Right cardiac atrium (tissue), 5 donors: ENCODE measurements around the gene TBRG4. TPM values are rescaled to one million over a fixed set of nuclear protein-coding genes. Genes with fewer than 3 reads are reported as not detected.

ENCODE experiments used
- ATAC-seq, 2 donors: fragments of 200-7000 bp; cut with Tn5 transposase; one replicate each; pipeline versions ENCODE4 v1.8.0 to v1.9.1; 2020; ENCODE audit warnings: moderate library complexity in 2 of 2, mild to moderate bottlenecking in 1 of 2
- DNase-seq, 3 donors: peaks; one replicate each; pipeline ENCODE4 v3.0.0-alpha.2; 2020
- H3K27ac ChIP-seq: one replicate; pipeline ENCODE4 v1.5.1; 2013; ENCODE audit warnings: mild to moderate bottlenecking, low read length, control low read depth, moderate library complexity
- H3K27me3 ChIP-seq: one replicate; pipeline ENCODE4 v1.6.1; 2013; ENCODE audit not compliant: control insufficient read depth, insufficient read depth
- H3K4me1 ChIP-seq: one replicate; pipeline ENCODE4 v1.6.1; 2013; ENCODE audit warnings: low read length; ENCODE audit not compliant: control insufficient read depth, insufficient read depth
- H3K4me3 ChIP-seq: one replicate; pipeline ENCODE4 v1.5.1; 2013; ENCODE audit warnings: low read length, control low read depth
- H3K9me3 ChIP-seq: one replicate; pipeline ENCODE4 v1.6.1; 2013; ENCODE audit warnings: low read length; ENCODE audit not compliant: control insufficient read depth
- WGBS: extraction: QIAGEN DNeasy Blood & Tissue Kit; methylation state at CpG from one replicate; pipeline ENCODE4 v1.1.7; 2013; 5-methylcytosine and 5-hydroxymethylcytosine counted together
- intact Hi-C, 4 donors: fragments of 100-400 bp; cut with DNase I; formaldehyde crosslinking; loops; one replicate each; pipeline versions ENCODE4 v1.11.0 to v1.14.0; 2022 to 2023
- polyA plus RNA-seq: library from polyadenylated mRNA; stranded (reverse); fragments of 200-250 nt; gene quantifications from one replicate; pipeline ENCODE4 v1.2.3, GENCODE V29; 2013
- total RNA-seq, 4 donors: library from RNA; stranded (reverse); fragmentation: NEBNext Ultra II Directional; extraction: Animal tissue kit (Norgen Biotek cat#: 25700); gene quantifications; one replicate each; pipeline ENCODE4 v1.2.1, GENCODE V29; 2021
- donor health status: healthy with polysubstance abuse.
- donor health status: DM: no; HTN: yes; CAD: no.
- donor health status: DM: no; HTN: no; CAD: no.
- donor health status: DM: no; HTN: yes; CAD: no; lungs with severe emphysema.
- donor health status: DM: yes; HTN: yes; CAD: no.

Gene TBRG4
- total and polyA plus RNA-seq, 5 donors: 46.2 to 68.1 (median 55.0) TPM

DNA sequence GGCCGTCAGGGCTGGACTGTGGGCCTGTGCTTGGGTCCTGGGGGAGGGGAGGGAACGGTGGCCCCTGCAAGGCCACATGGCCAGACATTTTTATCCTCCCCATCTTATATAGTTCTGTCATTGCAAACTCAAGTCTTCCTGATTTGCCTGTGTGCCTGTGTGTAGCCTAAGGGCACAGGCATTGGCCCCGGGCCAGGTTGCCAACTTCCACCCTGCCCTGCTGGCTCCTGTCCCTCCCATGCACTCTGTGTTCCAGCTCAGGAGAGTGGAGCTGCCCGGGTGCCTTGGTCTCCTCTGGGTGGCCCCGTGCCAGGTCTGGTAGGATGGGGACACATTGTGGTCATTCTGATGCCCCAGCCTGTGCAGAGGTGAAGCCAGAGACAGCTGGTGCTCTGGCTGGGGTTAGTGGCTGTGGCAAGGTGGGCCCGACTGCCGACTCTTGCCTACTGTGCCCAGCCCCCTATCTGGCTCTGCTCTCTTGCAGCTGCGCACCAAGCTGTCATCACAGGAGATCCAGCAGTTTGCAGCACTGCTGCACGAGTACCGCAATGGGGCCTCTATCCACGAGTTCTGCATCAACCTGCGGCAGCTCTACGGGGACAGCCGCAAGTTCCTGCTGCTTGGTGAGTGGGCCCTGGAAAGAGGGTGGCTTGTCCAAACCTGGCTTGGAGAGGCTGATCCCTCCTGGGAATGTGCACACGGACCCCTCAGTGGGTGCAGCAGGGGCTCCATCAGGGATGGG lies 37.5 kb downstream of the TBRG4 start:
- intact Hi-C loops: no loop called here
- WGBS: 86% methylated on average over 15 of the region's 15 CpGs
- no peak overlapping the region for H3K27ac ChIP-seq
- no peaks in the 10 kb centered on the region for H3K9me3 ChIP-seq
- DNase-seq (peak in 1 of 3 donors; percentile 76), ATAC-seq (no peak)
- H3K4me1 ChIP-seq: no peaks in the 10 kb centered on the region
- no peak overlapping the region for H3K4me3 ChIP-seq
- H3K27me3 ChIP-seq: no peaks in the 10 kb centered on the region

DNA sequence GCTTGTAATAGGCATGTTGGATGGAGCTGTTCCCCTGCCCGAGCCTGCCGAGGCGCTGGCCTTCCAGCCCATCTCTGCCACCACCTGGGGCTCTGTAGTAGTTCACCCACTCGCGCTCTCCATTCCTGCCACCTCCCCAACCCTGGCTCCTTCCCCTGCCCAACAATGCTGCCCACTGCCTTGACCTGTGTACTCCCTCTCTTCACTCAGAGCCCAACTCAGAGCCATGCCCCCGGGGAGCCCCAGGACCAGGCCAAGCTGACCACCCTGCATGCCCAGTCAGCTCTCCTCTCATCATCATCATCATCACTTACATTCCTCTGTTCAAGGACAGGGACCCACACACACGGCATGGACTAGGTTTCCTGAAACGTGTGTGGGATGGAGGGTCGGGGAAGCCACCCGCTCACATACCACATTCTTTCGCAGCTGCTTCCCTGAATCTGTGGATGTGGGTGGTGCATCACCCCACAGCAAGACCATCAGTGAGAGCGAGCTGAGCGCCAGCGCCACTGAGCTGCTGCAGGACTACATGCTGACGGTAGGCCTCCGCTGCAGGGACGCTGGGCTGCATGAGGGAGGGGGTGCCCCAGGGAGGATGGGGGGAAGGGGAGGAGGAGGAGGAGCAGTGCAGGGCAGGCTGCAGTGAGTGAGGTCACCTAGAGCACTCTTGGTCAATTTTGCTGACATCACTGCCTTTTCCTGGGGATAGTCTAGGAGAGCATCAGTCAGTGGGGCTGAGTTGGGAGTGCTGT lies 38.3 kb downstream of the TBRG4 start:
- no peaks in the 10 kb centered on the region for H3K9me3 ChIP-seq
- no peak overlapping the region for H3K4me3 ChIP-seq
- H3K27ac ChIP-seq: no peak overlapping the region
- 78% methylated on average over 17 of the region's 17 CpGs for WGBS
- ATAC-seq (no peak), DNase-seq (no peak)
- no peaks in the 10 kb centered on the region for H3K4me1 ChIP-seq
- H3K27me3 ChIP-seq: no peaks in the 10 kb centered on the region
- intact Hi-C loops: no loop called here

- intact Hi-C loops: no loop called here
These were observed 39.1 kb downstream of the TBRG4 start for GRCh38 chr7:45072131-45073030.

DNA sequence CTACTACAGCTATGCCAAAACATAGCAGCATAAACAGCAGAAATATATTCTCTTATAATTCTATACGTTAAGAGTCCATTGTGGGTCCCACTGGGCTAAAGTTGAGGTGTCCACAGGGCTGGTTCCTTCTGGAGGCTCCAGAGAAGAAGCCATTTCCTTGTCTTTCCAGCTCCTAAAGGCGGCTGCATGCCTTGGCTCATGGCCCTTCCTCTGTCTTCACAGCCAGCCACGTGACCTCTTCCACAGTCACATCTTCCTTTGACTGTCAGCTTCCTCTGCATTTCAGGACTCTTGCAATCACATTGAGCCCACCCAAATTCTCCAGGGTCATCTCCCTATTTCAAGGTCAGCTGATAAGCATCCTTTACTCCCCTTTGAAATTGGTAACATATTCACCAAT lies 40.0 kb downstream of the TBRG4 start:
- no peak overlapping the region for H3K27ac ChIP-seq
- H3K9me3 ChIP-seq: no peaks in the 10 kb centered on the region
- DNase-seq (no peak), ATAC-seq (no peak)
- intact Hi-C loops: no loop called here
- no peaks in the 10 kb centered on the region for H3K4me1 ChIP-seq
- no peak overlapping the region for H3K4me3 ChIP-seq
- no peaks in the 10 kb centered on the region for H3K27me3 ChIP-seq
- 67% methylated on average over 3 of the region's 3 CpGs for WGBS

More at GRCh38 chr7:45072131-45073030, 39.1 kb downstream of the TBRG4 start:
- ATAC-seq (no peak), DNase-seq (no peak)
- 87% methylated on average over 13 of the region's 13 CpGs for WGBS
- Histone ChIP-seq H3K9me3 (no peaks in the 10 kb centered on the region), H3K27ac (no peak overlapping the region), H3K4me3 (no peak overlapping the region), H3K27me3 (no peaks in the 10 kb centered on the region), H3K4me1 (no peaks in the 10 kb centered on the region)

GRCh38 chr7:45070254-45070642 lies 41.2 kb downstream of the TBRG4 start:
- no peaks in the 10 kb centered on the region for H3K9me3 ChIP-seq
- no peaks in the 10 kb centered on the region for H3K4me1 ChIP-seq
- H3K27me3 ChIP-seq: no peaks in the 10 kb centered on the region
- DNase-seq: no peak
- 93% methylated on average over 1 of the region's 1 CpG for WGBS
- no peak overlapping the region for H3K27ac ChIP-seq
- ATAC-seq: no peak
- intact Hi-C loops: no loop called here
- no peak overlapping the region for H3K4me3 ChIP-seq

GRCh38 chr7:45069444-45070253 lies 41.8 kb downstream of the TBRG4 start:
- ATAC-seq (no peak), DNase-seq (no peak)
- Histone ChIP-seq H3K4me3 (no peak overlapping the region), H3K27ac (no peak overlapping the region), H3K9me3 (no peaks in the 10 kb centered on the region), H3K4me1 (no peaks in the 10 kb centered on the region), H3K27me3 (no peaks in the 10 kb centered on the region)
- 94% methylated on average over 15 of the region's 15 CpGs for WGBS
- intact Hi-C loops: no loop called here

- H3K9me3 ChIP-seq: no peaks in the 10 kb centered on the region
- ATAC-seq (peak in 1 of 2 donors; percentile 10), DNase-seq (no peak)
- intact Hi-C loops: no loop called here
- no peak overlapping the region for H3K27ac ChIP-seq
- 95% methylated on average over 15 of the region's 15 CpGs for WGBS
- H3K27me3 ChIP-seq: no peaks in the 10 kb centered on the region
- no peak overlapping the region for H3K4me3 ChIP-seq
- H3K4me1 ChIP-seq: no peaks in the 10 kb centered on the region
These were observed 43.1 kb downstream of the TBRG4 start for GRCh38 chr7:45068236-45069023.

GRCh38 chr7:45067582-45067981 lies 43.9 kb downstream of the TBRG4 start:
- ATAC-seq: no peak
- H3K4me3 ChIP-seq: no peak overlapping the region
- intact Hi-C loops: no loop called here

DNA sequence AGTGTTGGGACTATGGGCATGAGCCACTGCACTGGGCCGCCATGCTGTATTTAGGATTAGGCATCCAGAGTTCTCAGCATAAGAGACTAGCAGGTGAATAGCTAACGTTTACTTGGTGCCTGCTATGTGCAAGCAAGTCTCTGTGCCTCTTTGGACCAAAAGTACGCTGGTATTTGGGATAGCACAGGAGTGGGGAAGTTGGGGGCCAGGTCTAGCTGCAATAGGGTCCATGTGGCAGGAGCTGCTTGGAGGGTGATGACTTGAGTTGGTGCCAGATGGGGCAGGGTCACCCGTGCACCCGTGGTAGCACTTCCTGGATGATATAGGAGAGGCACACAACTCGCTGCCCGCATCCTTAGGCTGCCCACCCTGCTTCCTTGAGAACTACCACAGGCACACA lies 45.1 kb downstream of the TBRG4 start:
- no peak overlapping the region for H3K27ac ChIP-seq
- H3K9me3 ChIP-seq: no peaks in the 10 kb centered on the region
- H3K4me3 ChIP-seq: no peak overlapping the region
- 82% methylated on average over 7 of the region's 7 CpGs for WGBS
- no peaks in the 10 kb centered on the region for H3K27me3 ChIP-seq
- H3K4me1 ChIP-seq: no peaks in the 10 kb centered on the region
- DNase-seq: no peak
- ATAC-seq: no peak
- intact Hi-C loops: no loop called here

More at GRCh38 chr7:45067582-45067981, 43.9 kb downstream of the TBRG4 start:
- Histone ChIP-seq H3K27me3 (no peaks in the 10 kb centered on the region), H3K4me1 (no peaks in the 10 kb centered on the region), H3K9me3 (no peaks in the 10 kb centered on the region), H3K27ac (no peak overlapping the region)
- 96% methylated on average over 3 of the region's 3 CpGs for WGBS
- DNase-seq: no peak
